Measurements from ENCODE around the gene BCL7C. TPM values are rescaled to one million over a fixed set of nuclear protein-coding genes. Genes with fewer than 3 reads are reported as not detected.

The BCL7C gene
- total and polyA plus RNA-seq, 8 donors, result 9.2 to 29.3 (median 11.2) TPM

DNA sequence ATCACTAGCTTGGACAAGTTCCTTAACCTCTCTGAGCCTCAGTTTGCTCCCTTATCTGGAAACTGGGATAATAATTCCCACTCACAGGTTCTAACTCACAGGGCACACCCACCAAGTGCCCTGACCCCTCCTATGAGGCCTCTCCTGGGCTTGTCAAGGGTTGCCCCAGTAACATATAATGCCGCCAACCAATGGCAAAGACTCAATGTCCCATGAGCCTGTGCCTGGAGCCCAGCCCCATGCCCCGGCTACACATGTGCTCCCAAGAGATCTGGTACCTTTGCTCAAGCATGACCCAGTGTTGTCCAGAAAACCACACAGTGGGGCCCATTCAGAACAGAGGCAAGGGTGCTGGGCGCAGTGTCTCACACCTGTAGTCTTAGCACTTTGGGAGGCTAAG is 21.0 kb upstream of the BCL7C start:
- FAIRE-seq (no peak), DNase-seq (no peak), ATAC-seq (no peak)
- intact Hi-C loops (cut with DNase I), result loop anchor here in 2 of 3 donors (5.0 to 10.0 kb wide), 2 partner anchors 68 to 250 kb away; no protein-coding TSS in a partner anchor
- 88 to 91% methylated on average over 3 of the region's 3 CpGs for WGBS, 2 donors
- H3K36me3 ChIP-seq, result no peaks in the 10 kb centered on the region
- no peaks in the 10 kb centered on the region for H3K4me1 ChIP-seq
- no peak overlapping the region for H3K27ac ChIP-seq
- H3K4me3 ChIP-seq, result no peak overlapping the region
- H3K9me3 ChIP-seq, result no peaks in the 10 kb centered on the region
- no peaks in the 10 kb centered on the region for H3K27me3 ChIP-seq
- TF ChIP-seq, protein P1, sequence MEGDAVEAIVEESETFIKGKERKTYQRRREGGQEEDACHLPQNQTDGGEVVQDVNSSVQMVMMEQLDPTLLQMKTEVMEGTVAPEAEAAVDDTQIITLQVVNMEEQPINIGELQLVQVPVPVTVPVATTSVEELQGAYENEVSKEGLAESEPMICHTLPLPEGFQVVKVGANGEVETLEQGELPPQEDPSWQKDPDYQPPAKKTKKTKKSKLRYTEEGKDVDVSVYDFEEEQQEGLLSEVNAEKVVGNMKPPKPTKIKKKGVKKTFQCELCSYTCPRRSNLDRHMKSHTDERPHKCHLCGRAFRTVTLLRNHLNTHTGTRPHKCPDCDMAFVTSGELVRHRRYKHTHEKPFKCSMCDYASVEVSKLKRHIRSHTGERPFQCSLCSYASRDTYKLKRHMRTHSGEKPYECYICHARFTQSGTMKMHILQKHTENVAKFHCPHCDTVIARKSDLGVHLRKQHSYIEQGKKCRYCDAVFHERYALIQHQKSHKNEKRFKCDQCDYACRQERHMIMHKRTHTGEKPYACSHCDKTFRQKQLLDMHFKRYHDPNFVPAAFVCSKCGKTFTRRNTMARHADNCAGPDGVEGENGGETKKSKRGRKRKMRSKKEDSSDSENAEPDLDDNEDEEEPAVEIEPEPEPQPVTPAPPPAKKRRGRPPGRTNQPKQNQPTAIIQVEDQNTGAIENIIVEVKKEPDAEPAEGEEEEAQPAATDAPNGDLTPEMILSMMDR (IDR thresholded peaks at IDR 0.05), result no peak

DNA sequence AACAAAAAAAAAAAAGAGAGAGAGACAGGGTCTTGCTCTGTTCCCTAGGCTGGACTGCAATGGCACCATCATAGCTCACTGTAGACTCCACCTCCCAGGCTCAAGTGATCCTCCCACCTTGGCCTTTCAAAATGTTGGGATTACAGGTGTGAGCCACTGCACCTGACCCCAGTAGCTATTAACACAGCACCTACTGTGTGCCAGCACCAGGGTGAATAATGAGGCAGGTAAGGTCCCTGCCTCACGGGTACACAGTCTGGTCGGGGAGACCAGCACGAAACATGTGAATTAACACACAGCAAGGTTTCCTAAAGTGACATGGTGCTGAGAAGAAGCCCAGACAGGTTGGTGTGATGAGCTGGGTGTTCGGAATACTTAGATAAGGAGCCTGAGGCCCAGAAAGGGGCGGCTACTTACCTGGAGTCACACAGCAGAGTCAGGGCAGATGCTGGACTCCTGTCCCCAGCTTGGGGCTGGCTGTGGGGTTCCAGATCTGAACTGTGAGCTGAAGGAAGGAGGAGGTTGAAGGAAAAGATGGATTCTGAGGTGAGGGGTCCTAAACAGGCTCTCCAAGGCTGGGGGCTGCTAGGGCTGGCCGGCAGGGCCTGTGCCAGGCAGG is 19.0 kb upstream of the BCL7C start:
- FAIRE-seq (no peak), DNase-seq (no peak), ATAC-seq (no peak)
- TF ChIP-seq, protein P1 (IDR thresholded peaks at IDR 0.05), result no peak
- 78 to 85% methylated on average over 6 of the region's 6 CpGs for WGBS, 2 donors
- Histone ChIP-seq H3K4me1 (no peaks in the 10 kb centered on the region), H3K9me3 (no peaks in the 10 kb centered on the region), H3K27me3 (no peaks in the 10 kb centered on the region), H3K4me3 (no peak overlapping the region), H3K27ac (no peak overlapping the region), H3K36me3 (no peaks in the 10 kb centered on the region)
- intact Hi-C loops (cut with DNase I), result loop anchor here in 1 of 3 donors (5.0 to 10.0 kb wide), 2 partner anchors 66 to 248 kb away; no protein-coding TSS in a partner anchor

DNA sequence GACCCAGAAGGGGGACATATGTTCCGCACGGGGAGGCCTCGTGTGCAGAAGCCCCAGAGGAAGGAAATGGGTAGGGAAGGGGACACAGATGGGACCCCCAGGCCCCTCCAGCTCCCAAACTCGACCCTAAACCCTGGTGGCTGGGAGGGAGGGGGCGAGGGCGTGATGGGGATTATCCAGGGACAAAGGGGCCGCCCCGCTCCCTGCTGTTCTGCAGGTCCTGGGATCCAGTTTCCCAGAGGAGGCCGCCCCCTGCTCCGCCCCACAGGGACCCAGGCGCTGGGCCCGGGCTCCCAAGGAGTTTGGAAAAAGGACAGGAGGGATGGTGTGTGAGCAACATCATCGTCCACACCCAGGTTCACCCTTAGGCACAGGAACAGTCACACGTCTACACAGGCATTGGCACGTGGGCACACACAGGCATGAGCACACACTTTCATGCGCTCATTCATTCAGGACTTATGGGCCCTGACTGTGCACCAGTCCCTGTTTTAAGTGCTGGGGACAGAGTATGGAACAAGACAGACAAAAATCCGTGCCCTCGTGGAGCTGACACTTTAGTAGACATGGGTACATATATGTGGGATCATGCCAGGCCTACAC is 16.7 kb upstream of the BCL7C start:
- no peak for ATAC-seq

DNA sequence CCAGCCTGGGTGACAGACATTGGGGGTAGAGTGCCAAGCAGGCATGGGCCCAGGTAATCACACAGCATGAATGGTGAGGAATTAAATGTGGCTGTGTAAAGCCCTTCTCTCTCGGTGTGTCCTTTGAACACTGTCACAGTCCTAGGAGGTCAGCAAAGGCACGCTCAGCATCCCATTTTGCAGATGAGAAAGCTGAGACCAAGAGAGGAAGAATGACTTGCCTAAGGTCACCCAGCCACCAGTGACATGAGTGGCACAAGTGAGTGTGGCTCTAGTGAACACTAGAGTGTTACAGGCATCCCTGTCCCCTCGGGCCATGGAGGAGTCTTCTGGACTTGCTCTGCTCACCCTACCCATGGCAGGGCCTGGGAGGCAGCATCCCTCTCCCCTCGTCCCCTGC is 13.2 kb upstream of the BCL7C start:
- Histone ChIP-seq H3K27ac (no peak overlapping the region), H3K27me3 (no peaks in the 10 kb centered on the region), H3K4me1 (no peaks in the 10 kb centered on the region), H3K36me3 (no peaks in the 10 kb centered on the region), H3K9me3 (no peaks in the 10 kb centered on the region), H3K4me3 (no peak overlapping the region)
- WGBS, 2 donors, result 80 to 85% methylated on average over 4 of the region's 4 CpGs
- FAIRE-seq (no peak), DNase-seq (no peak), ATAC-seq (no peak)
- intact Hi-C loops (cut with DNase I), result loop anchor here in 1 of 3 donors (10.0 kb wide), 1 partner anchor 72 kb away; no protein-coding TSS in a partner anchor
- TF ChIP-seq, protein P1 (IDR thresholded peaks at IDR 0.05), result no peak

More for the DNA sequence above, 16.7 kb upstream of the BCL7C start:
- 70 to 71% methylated on average over 18 of the region's 18 CpGs for WGBS, 2 donors
- Histone ChIP-seq H3K27ac (no peak overlapping the region), H3K36me3 (no peaks in the 10 kb centered on the region), H3K4me1 (no peaks in the 10 kb centered on the region), H3K4me3 (no peak overlapping the region), H3K9me3 (no peaks in the 10 kb centered on the region), H3K27me3 (no peaks in the 10 kb centered on the region)
- intact Hi-C loops (cut with DNase I), result loop anchor here in 1 of 3 donors (5.0 to 10.0 kb wide), 2 partner anchors 63 to 246 kb away; no protein-coding TSS in a partner anchor
- TF ChIP-seq, protein P1 (IDR thresholded peaks at IDR 0.05), result no peak
- DNase-seq (no peak), FAIRE-seq (no peak)

Data from pancreas (tissue), 10 donors.